Tibial artery (tissue), 4 donors: ENCODE results near the gene RAP1GDS1.

Source experiments
- DNase-seq, 2 donors: peaks; one replicate each; pipeline ENCODE4 v3.0.0-alpha.2; 2019
- H3K27ac ChIP-seq, 2 donors: fragments of 200-600 bp; sonication (generic) in 1 of 2; 1 replicate in 1 of 2; 2 replicates in 1 of 2; pipeline ENCODE4 v1.5.1; 2018 to 2019; ENCODE audit warnings: mild to moderate bottlenecking in 1 of 2
- H3K27me3 ChIP-seq, 2 donors: fragments of 200-600 bp; sonication (generic) in 1 of 2; one replicate each; pipeline versions ENCODE4 v1.5.1 to v1.6.0; 2016 to 2019
- H3K36me3 ChIP-seq, 3 donors: fragments of 200-600 bp; sonication (generic) in 2 of 3; one replicate each; pipeline ENCODE4 v1.5.1; 2016 to 2019; ENCODE audit warnings: mild to moderate bottlenecking in 2 of 3
- H3K4me1 ChIP-seq, 4 donors: fragments of 200-600 bp; sonication (generic) in 2 of 4; 1 replicate in 3 of 4; 2 replicates in 1 of 4; pipeline ENCODE4 v1.5.1; 2016 to 2019
- H3K4me3 ChIP-seq, 2 donors: fragments of 200-600 bp; sonication (generic) in 1 of 2; 1 replicate in 1 of 2; 2 replicates in 1 of 2; pipeline ENCODE4 v1.5.1; 2018 to 2019; ENCODE audit warnings: mild to moderate bottlenecking in 2 of 2
- H3K9me3 ChIP-seq, 3 donors: fragments of 200-600 bp; sonication (generic) in 1 of 3; one replicate each; pipeline ENCODE4 v1.5.1; 2016 to 2019
- intact Hi-C: fragments of 100-400 bp; cut with DNase I; formaldehyde crosslinking; loops from one replicate; pipeline ENCODE4 v1.15.0; 2023; ENCODE audit warnings: low total_unique reads
- TF ChIP-seq, protein P1 (sequence below), 2 experiments: fragments of 200-600 bp in 1 of 2; fragments of 450-650 bp in 1 of 2; IDR thresholded peaks; one replicate each; pipeline ENCODE4 v1.5.1; 2017 to 2019; ENCODE audit warnings: antibody characterized with exemption in 2 of 2, mild to moderate bottlenecking in 1 of 2, moderate library complexity in 1 of 2

Gene RAP1GDS1

DNA sequence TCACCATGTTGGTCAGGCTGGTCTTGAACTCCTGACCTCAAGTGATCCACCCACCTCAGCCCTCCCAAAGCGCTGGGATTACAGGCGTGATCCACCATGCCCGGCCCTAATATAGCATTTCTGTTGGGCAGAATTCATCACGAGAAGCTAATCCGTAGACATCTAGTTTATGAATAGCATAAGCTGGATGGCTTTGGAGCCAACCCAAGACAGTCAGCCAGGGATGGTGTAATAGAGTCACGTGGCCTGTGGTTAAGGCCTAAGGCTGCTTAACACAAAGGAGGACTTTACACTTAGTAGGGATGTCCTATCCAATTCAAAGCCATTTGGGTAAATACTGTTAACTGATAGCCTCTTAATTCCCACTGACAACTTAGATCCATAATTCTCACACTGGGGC is 173.6 kb downstream of the RAP1GDS1 start:
- H3K27me3 ChIP-seq = no peaks in the 10 kb centered on the region
- no peak overlapping the region for H3K27ac ChIP-seq
- no peak overlapping the region for H3K4me3 ChIP-seq
- peaks cover 26 to 40% (median 30%) of the 10 kb centered on the region in 3 donors for H3K36me3 ChIP-seq
- H3K9me3 ChIP-seq = no peaks in the 10 kb centered on the region
- TF ChIP-seq, protein P1, sequence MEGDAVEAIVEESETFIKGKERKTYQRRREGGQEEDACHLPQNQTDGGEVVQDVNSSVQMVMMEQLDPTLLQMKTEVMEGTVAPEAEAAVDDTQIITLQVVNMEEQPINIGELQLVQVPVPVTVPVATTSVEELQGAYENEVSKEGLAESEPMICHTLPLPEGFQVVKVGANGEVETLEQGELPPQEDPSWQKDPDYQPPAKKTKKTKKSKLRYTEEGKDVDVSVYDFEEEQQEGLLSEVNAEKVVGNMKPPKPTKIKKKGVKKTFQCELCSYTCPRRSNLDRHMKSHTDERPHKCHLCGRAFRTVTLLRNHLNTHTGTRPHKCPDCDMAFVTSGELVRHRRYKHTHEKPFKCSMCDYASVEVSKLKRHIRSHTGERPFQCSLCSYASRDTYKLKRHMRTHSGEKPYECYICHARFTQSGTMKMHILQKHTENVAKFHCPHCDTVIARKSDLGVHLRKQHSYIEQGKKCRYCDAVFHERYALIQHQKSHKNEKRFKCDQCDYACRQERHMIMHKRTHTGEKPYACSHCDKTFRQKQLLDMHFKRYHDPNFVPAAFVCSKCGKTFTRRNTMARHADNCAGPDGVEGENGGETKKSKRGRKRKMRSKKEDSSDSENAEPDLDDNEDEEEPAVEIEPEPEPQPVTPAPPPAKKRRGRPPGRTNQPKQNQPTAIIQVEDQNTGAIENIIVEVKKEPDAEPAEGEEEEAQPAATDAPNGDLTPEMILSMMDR (IDR thresholded peaks at IDR 0.05) = no peak
- no peak for DNase-seq
- intact Hi-C loops = no loop called here
- H3K4me1 ChIP-seq = no peaks in the 10 kb centered on the region

- TF ChIP-seq, protein P1 (IDR thresholded peaks at IDR 0.05) = no peak
- Histone ChIP-seq H3K9me3 (no peaks in the 10 kb centered on the region), H3K27me3 (no peaks in the 10 kb centered on the region), H3K36me3 (peaks cover 13 to 30% (median 24%) of the 10 kb centered on the region in 3 donors), H3K4me3 (no peak overlapping the region), H3K4me1 (no peaks in the 10 kb centered on the region), H3K27ac (no peak overlapping the region)
- no peak for DNase-seq
- intact Hi-C loops = no loop called here
Measured at GRCh38 chr4:98444371-98444770, 183.2 kb downstream of the RAP1GDS1 start.

- intact Hi-C loops = no loop called here
Measured at GRCh38 chr4:98446499-98447375, 185.6 kb downstream of the RAP1GDS1 start.

GRCh38 chr4:98447648-98448047 is 186.5 kb downstream of the RAP1GDS1 start:
- no peak for DNase-seq
- no peaks in the 10 kb centered on the region for H3K4me1 ChIP-seq
- intact Hi-C loops = no loop called here
- H3K27me3 ChIP-seq = no peaks in the 10 kb centered on the region
- TF ChIP-seq, protein P1 (IDR thresholded peaks at IDR 0.05) = no peak
- peaks cover 0 to 8% (median 0%) of the 10 kb centered on the region in 3 donors for H3K36me3 ChIP-seq
- H3K27ac ChIP-seq = no peak overlapping the region
- peaks cover 0 to 5% (median 0%) of the 10 kb centered on the region in 3 donors for H3K9me3 ChIP-seq
- H3K4me3 ChIP-seq = no peak overlapping the region

More at GRCh38 chr4:98446499-98447375, 185.6 kb downstream of the RAP1GDS1 start:
- TF ChIP-seq, protein P1 (IDR thresholded peaks at IDR 0.05) = no peak
- Histone ChIP-seq H3K9me3 (no peaks in the 10 kb centered on the region), H3K27ac (no peak overlapping the region), H3K4me3 (no peak overlapping the region), H3K36me3 (peaks cover 9 to 18% (median 9%) of the 10 kb centered on the region in 3 donors), H3K4me1 (no peaks in the 10 kb centered on the region), H3K27me3 (no peaks in the 10 kb centered on the region)
- DNase-seq = no peak

GRCh38 chr4:98448908-98449307 is 187.7 kb downstream of the RAP1GDS1 start:
- DNase-seq = no peak
- Histone ChIP-seq H3K27me3 (no peaks in the 10 kb centered on the region), H3K27ac (no peak overlapping the region), H3K9me3 (peaks cover 0 to 6% (median 0%) of the 10 kb centered on the region in 3 donors), H3K4me3 (no peak overlapping the region), H3K4me1 (no peaks in the 10 kb centered on the region), H3K36me3 (no peaks in the 10 kb centered on the region)
- TF ChIP-seq, protein P1 (IDR thresholded peaks at IDR 0.05) = no peak
- intact Hi-C loops = no loop called here
